ENCODE measurements around the gene ACE. TPM values are rescaled to one million over a fixed set of nuclear protein-coding genes. Genes with fewer than 3 reads are reported as not detected.

Gene ACE
- total RNA-seq, 1 experiment from 2014 or later = 5.4 TPM

- H3K4me2 ChIP-seq (ENCODE audit: insufficient read depth, insufficient read length, low read length) = no peak overlapping the region
- H3K79me1 ChIP-seq (ENCODE audit: insufficient read depth, low read depth, low read length, poor library complexity, severe bottlenecking) = no peaks in the 10 kb centered on the region
- H3K56ac ChIP-seq (ENCODE audit: insufficient read length, low read depth, low read length) = no peak overlapping the region
- H2AFZ ChIP-seq (ENCODE audit: low read length) = no peak overlapping the region
- no peak overlapping the region for H2BK5ac ChIP-seq (ENCODE audit: insufficient read length, low read length)
- no peak overlapping the region for H4K5ac ChIP-seq (ENCODE audit: insufficient read length, low read depth, low read length)
- Mint-ChIP-seq H3K9me3 (no peaks in the 10 kb centered on the region), H3K27ac (no peak overlapping the region; a peak in 1 of 7 replicates), H3K4me1 (peaks cover 7 to 16% of the 10 kb centered on the region in 2 experiments), H3K4me3 (no peak overlapping the region), H3K27me3 (ENCODE audit: low read depth) (peaks cover 10% of the 10 kb centered on the region), H3K36me3 (ENCODE audit: insufficient read depth in 1 of 3, low read depth in 3 of 3) (no peaks in the 10 kb centered on the region)
- no peak overlapping the region for H3K18ac ChIP-seq (ENCODE audit: insufficient read length, low read depth, low read length)
- H4K91ac ChIP-seq (ENCODE audit: insufficient read length, low read depth, low read length) = no peak overlapping the region
- no peak overlapping the region for H3K4ac ChIP-seq (ENCODE audit: low read depth, low read length)
- no peak overlapping the region for H3K23ac ChIP-seq (ENCODE audit: insufficient read length, low read depth, low read length)
- no peaks in the 10 kb centered on the region for H4K20me1 ChIP-seq (ENCODE audit: control insufficient read depth, insufficient read depth, insufficient read length)
- no peaks in the 10 kb centered on the region for H3K23me2 ChIP-seq (ENCODE audit: insufficient read length, low read depth, low read length, poor library complexity, severe bottlenecking)
- H3K9me3 ChIP-seq (ENCODE audit: control insufficient read depth, low read depth, low read length) = no peaks in the 10 kb centered on the region
- H2BK120ac ChIP-seq (ENCODE audit: low read depth, low read length, poor library complexity, severe bottlenecking) = no peak overlapping the region
- H3K27ac ChIP-seq (ENCODE audit: insufficient read length, low read depth, low read length) = no peak overlapping the region
- H3K27me3 ChIP-seq (ENCODE audit: insufficient read depth, low read length) = no peaks in the 10 kb centered on the region; the same call in 1 of the 2 replicates
- H4K8ac ChIP-seq (replicated peaks; ENCODE audit: insufficient read length, low read depth, low read length) = no peak overlapping the region
- TF ChIP-seq CTCF (conservative IDR thresholded peaks at IDR 0.05) = no peak
- no peak overlapping the region for H2BK20ac ChIP-seq (ENCODE audit: low read depth, low read length, poor library complexity, severe bottlenecking)
- H2BK15ac ChIP-seq (ENCODE audit: low read depth, low read length) = no peak overlapping the region
- no peak overlapping the region for H3T11ph ChIP-seq (ENCODE audit: low read length)
- H3K4me1 ChIP-seq (ENCODE audit: insufficient read depth, low read length) = no peaks in the 10 kb centered on the region
- H2BK12ac ChIP-seq (ENCODE audit: insufficient read length, low read depth, low read length) = no peak overlapping the region
- H3K9ac ChIP-seq (ENCODE audit: extremely low read depth, insufficient read length, low read length) = no peak overlapping the region
- H2AK5ac ChIP-seq (ENCODE audit: insufficient read length, low read length) = no peak overlapping the region
- H3K79me2 ChIP-seq (ENCODE audit: insufficient read depth, low read length) = no peaks in the 10 kb centered on the region
- no peak overlapping the region for H3K14ac ChIP-seq (ENCODE audit: insufficient read depth, low read length)
- DNase-seq = no peak
- WGBS (ENCODE audit: extremely low coverage, insufficient read length, low lambda C conversion rate) = no CpG with 5 or more reads among the region's 10 CpGs
Observed at GRCh38 chr17:63483038-63483437, 6.2 kb downstream of the ACE start.

Measured in H9 (cell line).